Mononuclear cell (primary cell): ENCODE data around the gene LY86. TPM values are rescaled to one million over a fixed set of nuclear protein-coding genes. Genes with fewer than 3 reads are reported as not detected.

Experiments
- H3K27me3 ChIP-seq: 2 replicates; pipeline ENCODE4 v1.6.0; 2011; ENCODE audit warnings: low read length, control low read depth; ENCODE audit not compliant: insufficient read depth
- H3K4me1 ChIP-seq: 2 replicates; pipeline ENCODE4 v1.5.1; 2011; ENCODE audit warnings: mild to moderate bottlenecking, low read length, control low read depth; ENCODE audit not compliant: insufficient read depth
- H3K4me3 ChIP-seq: 2 replicates; pipeline ENCODE4 v1.5.1; 2011; ENCODE audit warnings: mild to moderate bottlenecking, low read length, moderate library complexity
- H3K9me3 ChIP-seq: 2 replicates; pipeline ENCODE4 v1.5.1; 2011; ENCODE audit warnings: low read depth, mild to moderate bottlenecking, control low read depth, low read length
- total RNA-seq: library from RNA; depleted of rRNA; stranded (reverse); fragments of >200 nt; gene quantifications from one replicate; pipeline ENCODE4 v1.2.3, GENCODE V29; 2012

The LY86 gene
- total RNA-seq, 1 donor: 64.5 TPM

GRCh38 chr6:6619021-6619794 is 30.7 kb downstream of the LY86 start:
- no peaks in the 10 kb centered on the region for H3K27me3 ChIP-seq
- no peak overlapping the region for H3K4me3 ChIP-seq
- H3K9me3 ChIP-seq: no peaks in the 10 kb centered on the region

GRCh38 chr6:6620766-6621425 is 32.4 kb downstream of the LY86 start:
- H3K4me3 ChIP-seq: no peak overlapping the region
- no peaks in the 10 kb centered on the region for H3K9me3 ChIP-seq
- peaks cover 14% of the 10 kb centered on the region for H3K4me1 ChIP-seq
- H3K27me3 ChIP-seq: no peaks in the 10 kb centered on the region

More at GRCh38 chr6:6619021-6619794, 30.7 kb downstream of the LY86 start:
- H3K4me1 ChIP-seq: peaks cover 26% of the 10 kb centered on the region

- Histone ChIP-seq H3K27me3 (no peaks in the 10 kb centered on the region), H3K4me1 (peaks cover 9% of the 10 kb centered on the region), H3K4me3 (no peak overlapping the region), H3K9me3 (no peaks in the 10 kb centered on the region)
Observed at GRCh38 chr6:6622501-6622900, 34.0 kb downstream of the LY86 start.

GRCh38 chr6:6623553-6623952 is 35.0 kb downstream of the LY86 start:
- no peaks in the 10 kb centered on the region for H3K9me3 ChIP-seq
- no peaks in the 10 kb centered on the region for H3K27me3 ChIP-seq
- no peak overlapping the region for H3K4me3 ChIP-seq
- H3K4me1 ChIP-seq: peaks cover 9% of the 10 kb centered on the region

- Histone ChIP-seq H3K4me1 (peaks cover 6% of the 10 kb centered on the region), H3K27me3 (no peaks in the 10 kb centered on the region), H3K9me3 (no peaks in the 10 kb centered on the region), H3K4me3 (no peak overlapping the region)
Observed at GRCh38 chr6:6624269-6624990, 35.9 kb downstream of the LY86 start.

- H3K4me3 ChIP-seq: no peak overlapping the region
- H3K4me1 ChIP-seq: no peaks in the 10 kb centered on the region
- H3K9me3 ChIP-seq: no peaks in the 10 kb centered on the region
- H3K27me3 ChIP-seq: no peaks in the 10 kb centered on the region
Observed at GRCh38 chr6:6626187-6626586, 37.7 kb downstream of the LY86 start.

GRCh38 chr6:6629402-6629801 is 40.9 kb downstream of the LY86 start:
- Histone ChIP-seq H3K9me3 (no peaks in the 10 kb centered on the region), H3K4me1 (no peaks in the 10 kb centered on the region), H3K4me3 (no peak overlapping the region), H3K27me3 (no peaks in the 10 kb centered on the region)

- H3K27me3 ChIP-seq: no peaks in the 10 kb centered on the region
Observed at GRCh38 chr6:6631053-6631452, 42.5 kb downstream of the LY86 start.

GRCh38 chr6:6631534-6632276 is 43.2 kb downstream of the LY86 start:
- Histone ChIP-seq H3K4me1 (peaks cover 15% of the 10 kb centered on the region), H3K27me3 (no peaks in the 10 kb centered on the region), H3K9me3 (no peaks in the 10 kb centered on the region), H3K4me3 (no peak overlapping the region)

More at GRCh38 chr6:6631053-6631452, 42.5 kb downstream of the LY86 start:
- H3K9me3 ChIP-seq: no peaks in the 10 kb centered on the region
- no peak overlapping the region for H3K4me3 ChIP-seq
- H3K4me1 ChIP-seq: peaks cover 9% of the 10 kb centered on the region

- Histone ChIP-seq H3K4me1 (peaks cover 23% of the 10 kb centered on the region), H3K9me3 (no peaks in the 10 kb centered on the region), H3K27me3 (no peaks in the 10 kb centered on the region), H3K4me3 (no peak overlapping the region)
Observed at GRCh38 chr6:6633898-6634734, 45.6 kb downstream of the LY86 start.

GRCh38 chr6:6634735-6635075 is 46.2 kb downstream of the LY86 start:
- no peaks in the 10 kb centered on the region for H3K9me3 ChIP-seq
- H3K4me1 ChIP-seq: peaks cover 23% of the 10 kb centered on the region
- H3K27me3 ChIP-seq: no peaks in the 10 kb centered on the region
- no peak overlapping the region for H3K4me3 ChIP-seq

GRCh38 chr6:6635291-6635690 is 46.8 kb downstream of the LY86 start:
- Histone ChIP-seq H3K4me3 (no peak overlapping the region), H3K9me3 (no peaks in the 10 kb centered on the region), H3K4me1 (peaks cover 23% of the 10 kb centered on the region), H3K27me3 (no peaks in the 10 kb centered on the region)

- Histone ChIP-seq H3K27me3 (no peaks in the 10 kb centered on the region), H3K9me3 (no peaks in the 10 kb centered on the region), H3K4me3 (no peak overlapping the region), H3K4me1 (peaks cover 23% of the 10 kb centered on the region)
Observed at GRCh38 chr6:6635869-6636268, 47.3 kb downstream of the LY86 start.

GRCh38 chr6:6639572-6639971 is 51.1 kb downstream of the LY86 start:
- Histone ChIP-seq H3K4me1 (peaks cover 23% of the 10 kb centered on the region), H3K27me3 (no peaks in the 10 kb centered on the region), H3K4me3 (no peak overlapping the region)

More at GRCh38 chr6:6639572-6639971, 51.1 kb downstream of the LY86 start:
- no peaks in the 10 kb centered on the region for H3K9me3 ChIP-seq
